Neutrophil (primary cell): ENCODE measurements around the gene EMSY.

ENCODE experiments used
- H3K27ac ChIP-seq: fragments of 200-600 bp; sonication (generic); 2 replicates; pipeline ENCODE4 v1.5.1; 2016; ENCODE audit warnings: mild to moderate bottlenecking, moderate library complexity
- H3K27me3 ChIP-seq: fragments of 200-600 bp; sonication (generic); 2 replicates; pipeline ENCODE4 v1.6.0; 2016; ENCODE audit warnings: mild to moderate bottlenecking
- H3K36me3 ChIP-seq: fragments of 200-600 bp; sonication (generic); 2 replicates; pipeline ENCODE4 v1.5.1; 2017
- H3K4me1 ChIP-seq, 2 experiments: fragments of 200-600 bp in 1 of 2; sonication (generic) in 1 of 2; 1 replicate in 1 of 2; 2 replicates in 1 of 2; pipeline versions ENCODE4 v1.5.1 to v1.6.1; 2013 to 2016; ENCODE audit warnings: low read depth in 1 of 2, low read length in 1 of 2, mild to moderate bottlenecking in 1 of 2, moderate library complexity in 1 of 2; ENCODE audit not compliant: control insufficient read depth in 1 of 2, insufficient read depth in 1 of 2
- H3K4me3 ChIP-seq, 2 experiments: fragments of 200-600 bp in 1 of 2; sonication (generic) in 1 of 2; 1 replicate in 1 of 2; 2 replicates in 1 of 2; pipeline ENCODE4 v1.5.1; 2013 to 2016; ENCODE audit warnings: low read depth in 1 of 2, low read length in 1 of 2, mild to moderate bottlenecking in 1 of 2, moderate library complexity in 1 of 2
- H3K9me3 ChIP-seq: fragments of 200-600 bp; sonication (generic); 2 replicates; pipeline ENCODE4 v1.5.1; 2016
- TF ChIP-seq, protein P1 (sequence below): fragments of 200-600 bp; sonication (generic); IDR thresholded peaks from 2 replicates; pipeline ENCODE4 v1.5.1; 2016; ENCODE audit warnings: antibody characterized with exemption

EMSY gene

GRCh38 chr11:76510060-76511047 is 65.5 kb downstream of the EMSY start:
- TF ChIP-seq, protein P1, sequence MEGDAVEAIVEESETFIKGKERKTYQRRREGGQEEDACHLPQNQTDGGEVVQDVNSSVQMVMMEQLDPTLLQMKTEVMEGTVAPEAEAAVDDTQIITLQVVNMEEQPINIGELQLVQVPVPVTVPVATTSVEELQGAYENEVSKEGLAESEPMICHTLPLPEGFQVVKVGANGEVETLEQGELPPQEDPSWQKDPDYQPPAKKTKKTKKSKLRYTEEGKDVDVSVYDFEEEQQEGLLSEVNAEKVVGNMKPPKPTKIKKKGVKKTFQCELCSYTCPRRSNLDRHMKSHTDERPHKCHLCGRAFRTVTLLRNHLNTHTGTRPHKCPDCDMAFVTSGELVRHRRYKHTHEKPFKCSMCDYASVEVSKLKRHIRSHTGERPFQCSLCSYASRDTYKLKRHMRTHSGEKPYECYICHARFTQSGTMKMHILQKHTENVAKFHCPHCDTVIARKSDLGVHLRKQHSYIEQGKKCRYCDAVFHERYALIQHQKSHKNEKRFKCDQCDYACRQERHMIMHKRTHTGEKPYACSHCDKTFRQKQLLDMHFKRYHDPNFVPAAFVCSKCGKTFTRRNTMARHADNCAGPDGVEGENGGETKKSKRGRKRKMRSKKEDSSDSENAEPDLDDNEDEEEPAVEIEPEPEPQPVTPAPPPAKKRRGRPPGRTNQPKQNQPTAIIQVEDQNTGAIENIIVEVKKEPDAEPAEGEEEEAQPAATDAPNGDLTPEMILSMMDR, result no peak
- no peaks in the 10 kb centered on the region for H3K4me1 ChIP-seq
- H3K27me3 ChIP-seq, result no peaks in the 10 kb centered on the region
- H3K9me3 ChIP-seq, result no peaks in the 10 kb centered on the region
- no peak overlapping the region for H3K4me3 ChIP-seq
- peaks cover 27% of the 10 kb centered on the region for H3K36me3 ChIP-seq
- no peak overlapping the region for H3K27ac ChIP-seq

DNA sequence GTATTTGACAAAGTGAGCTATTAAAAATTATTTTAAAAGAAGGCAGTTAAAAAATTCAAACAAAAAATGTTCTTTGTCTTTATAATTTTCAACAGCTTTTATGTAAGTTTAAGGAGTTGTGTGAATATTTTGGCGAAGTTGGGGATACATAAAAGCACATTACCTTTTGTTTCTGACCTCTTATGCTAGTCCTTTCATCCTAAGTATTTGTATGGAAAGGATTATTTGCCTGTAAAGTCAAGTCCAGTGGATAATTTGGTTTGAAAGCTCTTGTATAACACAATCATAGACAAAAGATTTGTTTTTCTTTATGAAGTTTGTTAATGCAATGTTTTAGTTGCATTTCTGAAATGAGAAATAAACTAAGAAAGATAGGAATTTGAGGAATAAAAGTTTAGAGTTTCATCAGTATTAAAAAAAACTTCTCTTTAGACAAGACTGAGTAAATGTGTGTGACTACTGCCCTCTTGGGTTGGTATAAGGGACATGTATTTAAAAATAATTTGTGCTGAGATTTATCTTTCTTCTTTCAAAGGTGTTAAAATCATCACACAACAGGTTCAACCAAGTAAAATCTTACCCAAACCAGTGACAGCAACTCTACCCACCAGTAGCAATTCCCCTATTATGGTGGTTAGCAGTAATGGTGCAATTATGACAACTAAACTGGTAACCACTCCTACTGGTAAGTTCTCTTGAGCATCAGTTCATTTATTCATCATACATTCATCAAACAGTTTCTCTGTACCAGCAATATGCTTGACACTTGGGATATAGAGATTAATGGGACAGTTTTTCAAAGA is 68.2 kb downstream of the EMSY start:
- Histone ChIP-seq H3K9me3 (no peaks in the 10 kb centered on the region), H3K4me1 (no peaks in the 10 kb centered on the region), H3K27me3 (no peaks in the 10 kb centered on the region), H3K4me3 (no peak overlapping the region), H3K36me3 (peaks cover 50% of the 10 kb centered on the region), H3K27ac (no peak overlapping the region)
- TF ChIP-seq, protein P1, result no peak

GRCh38 chr11:76513654-76514034 is 68.8 kb downstream of the EMSY start:
- no peaks in the 10 kb centered on the region for H3K27me3 ChIP-seq
- no peak overlapping the region for H3K27ac ChIP-seq
- no peak overlapping the region for H3K4me3 ChIP-seq
- TF ChIP-seq, protein P1, result no peak
- no peaks in the 10 kb centered on the region for H3K4me1 ChIP-seq
- H3K36me3 ChIP-seq, result peaks cover 50% of the 10 kb centered on the region
- no peaks in the 10 kb centered on the region for H3K9me3 ChIP-seq

- peaks cover 54% of the 10 kb centered on the region for H3K36me3 ChIP-seq
- H3K4me3 ChIP-seq, result no peak overlapping the region
- TF ChIP-seq, protein P1, result no peak
- no peak overlapping the region for H3K27ac ChIP-seq
- no peaks in the 10 kb centered on the region for H3K4me1 ChIP-seq
- H3K27me3 ChIP-seq, result no peaks in the 10 kb centered on the region
- H3K9me3 ChIP-seq, result no peaks in the 10 kb centered on the region
Measured at GRCh38 chr11:76515494-76515893, 70.7 kb downstream of the EMSY start.

- no peak overlapping the region for H3K4me3 ChIP-seq
- no peaks in the 10 kb centered on the region for H3K27me3 ChIP-seq
- no peaks in the 10 kb centered on the region for H3K9me3 ChIP-seq
- H3K36me3 ChIP-seq, result peaks cover 53% of the 10 kb centered on the region
- H3K27ac ChIP-seq, result no peak overlapping the region
- peaks cover 0 to 3% of the 10 kb centered on the region in 2 experiments for H3K4me1 ChIP-seq
- TF ChIP-seq, protein P1, result no peak
Measured at GRCh38 chr11:76523147-76523546, 78.3 kb downstream of the EMSY start.
